Caco-2 (cell line): Measurements from ENCODE around the gene CACNA1H. TPM values are rescaled to one million over a fixed set of nuclear protein-coding genes. Genes with fewer than 3 reads are reported as not detected.

Experiments used
- BruUV-seq: library from RNA; stranded (reverse); fragments of 400-500 nt; replicated peaks from 2 replicates; lab custom pipeline; 2021; lab: Mats Ljungman, UMichigan
- CTCF ChIA-PET: fragments of 300-600 bp; sonication (Branson Sonifier 250); formaldehyde crosslinking; loops from one replicate; lab custom pipeline; 2022; ENCODE audit warnings: antibody characterized with exemption; lab: Charles Lee
- POLR2A ChIA-PET: fragments of 300-600 bp; sonication (Branson Sonifier 250); formaldehyde crosslinking; loops from one replicate; lab custom pipeline; 2022; ENCODE audit warnings: antibody characterized with exemption; lab: Charles Lee
- DNase-seq, 2 experiments: peaks; one replicate each; pipeline versions ENCODE4 v3.0.0 to v3.0.0-alpha.2; 2020 to 2022
- H3K27me3 ChIP-seq: replicated peaks from 2 replicates; pipeline ENCODE4 v1.6.0; 2011; ENCODE audit warnings: low read length; ENCODE audit not compliant: control insufficient read depth, insufficient read depth
- H3K36me3 ChIP-seq: 2 replicates; pipeline ENCODE4 v1.5.1; 2011; ENCODE audit warnings: low read length; ENCODE audit not compliant: control insufficient read depth, insufficient read depth
- H3K4me1 ChIP-seq: fragments of 250-450 bp; sonication (Bioruptor Pico); 2 replicates; pipeline ENCODE4 v1.5.1; 2020; ENCODE audit warnings: mild to moderate bottlenecking
- H3K4me3 ChIP-seq: 2 replicates; pipeline ENCODE4 v1.5.1; 2011; ENCODE audit warnings: low read depth, mild to moderate bottlenecking, control low read depth, low read length
- H3K9me3 ChIP-seq: fragments of 250-450 bp; sonication (Bioruptor Pico); 2 replicates; pipeline ENCODE4 v1.5.1; 2020; ENCODE audit warnings: mild to moderate bottlenecking, moderate library complexity
- H3K27ac Mint-ChIP-seq: one replicate; pipeline ENCODE4 v1.8.0; 2022; ENCODE audit warnings: mixed read lengths; ENCODE audit not compliant: unreplicated experiment
- H3K27me3 Mint-ChIP-seq: one replicate; pipeline ENCODE4 v1.8.0; 2022; ENCODE audit warnings: mixed read lengths; ENCODE audit not compliant: insufficient read depth, unreplicated experiment
- H3K36me3 Mint-ChIP-seq: one replicate; pipeline ENCODE4 v1.8.0; 2022; ENCODE audit warnings: mild to moderate bottlenecking, mixed read lengths; ENCODE audit not compliant: insufficient read depth, unreplicated experiment
- H3K4me1 Mint-ChIP-seq: one replicate; pipeline ENCODE4 v1.8.0; 2022; ENCODE audit warnings: low read depth, mixed read lengths; ENCODE audit not compliant: unreplicated experiment
- H3K4me3 Mint-ChIP-seq: one replicate; pipeline ENCODE4 v1.8.0; 2022; ENCODE audit warnings: mild to moderate bottlenecking, moderate library complexity, mixed read lengths; ENCODE audit not compliant: unreplicated experiment
- H3K9me3 Mint-ChIP-seq: one replicate; pipeline ENCODE4 v1.8.0; 2022; ENCODE audit warnings: mixed read lengths; ENCODE audit not compliant: unreplicated experiment
- CTCF ChIP-seq, 2 experiments: fragments of 200-600 bp in 1 of 2; IDR thresholded peaks; 1 replicate in 1 of 2; 2 replicates in 1 of 2; pipeline versions ENCODE4 v1.5.1 to v1.8.0; 2011 to 2022; ENCODE audit warnings: antibody characterized with exemption in 1 of 2, control low read depth in 1 of 2, inconsistent platforms in 1 of 2, low read depth in 1 of 2, low read length in 1 of 2, mild to moderate bottlenecking in 1 of 2, moderate library complexity in 1 of 2; ENCODE audit not compliant: insufficient read depth in 1 of 2, severe bottlenecking in 1 of 2, unreplicated experiment in 1 of 2
- intact Hi-C: fragments of 100-400 bp; cut with micrococcal nuclease; formaldehyde crosslinking; loops from one replicate; pipeline ENCODE4 v1.10.0; 2022; ENCODE audit not compliant: unreplicated experiment
- total RNA-seq: library from RNA; stranded (reverse); gene quantifications from 2 replicates; pipeline ENCODE4 v1.2.3, GENCODE V29; 2022

CACNA1H gene
- total RNA-seq, 1 experiment from 2014 or later: 5.1 TPM

- H3K36me3 ChIP-seq: no peaks in the 10 kb centered on the region
- intact Hi-C loops: no loop called here
- Mint-ChIP-seq H3K4me3 (no peak overlapping the region), H3K27me3 (no peaks in the 10 kb centered on the region), H3K4me1 (no peaks in the 10 kb centered on the region), H3K27ac (no peak overlapping the region), H3K9me3 (no peaks in the 10 kb centered on the region), H3K36me3 (no peaks in the 10 kb centered on the region)
- no peaks in the 10 kb centered on the region for H3K4me1 ChIP-seq
- no peak for DNase-seq
- no peak overlapping the region for H3K4me3 ChIP-seq
- no peaks in the 10 kb centered on the region for H3K9me3 ChIP-seq
- POLR2A ChIA-PET: no interaction called here
- CTCF ChIA-PET: no interaction called here
- H3K27me3 ChIP-seq: no peaks in the 10 kb centered on the region
- no peak for TF ChIP-seq CTCF (IDR thresholded peaks at IDR 0.05; ENCODE audit: insufficient read depth in 1 of 2, low read depth in 1 of 2, low read length in 1 of 2, severe bottlenecking in 1 of 2, unreplicated experiment in 1 of 2)
- no TSS peak for BruUV-seq
Measured at GRCh38 chr16:1131378-1131994, 21.4 kb upstream of the CACNA1H start.

GRCh38 chr16:1132431-1132830 is 20.5 kb upstream of the CACNA1H start:
- ChIA-PET POLR2A (no interaction called here), CTCF (no interaction called here)
- Histone ChIP-seq H3K36me3 (no peaks in the 10 kb centered on the region), H3K4me3 (no peak overlapping the region), H3K4me1 (no peaks in the 10 kb centered on the region), H3K27me3 (no peaks in the 10 kb centered on the region), H3K9me3 (no peaks in the 10 kb centered on the region)
- intact Hi-C loops: no loop called here
- no peak for DNase-seq
- Mint-ChIP-seq H3K36me3 (no peaks in the 10 kb centered on the region), H3K9me3 (no peaks in the 10 kb centered on the region), H3K27me3 (no peaks in the 10 kb centered on the region), H3K4me3 (no peak overlapping the region), H3K4me1 (no peaks in the 10 kb centered on the region), H3K27ac (no peak overlapping the region)
- no peak for TF ChIP-seq CTCF (IDR thresholded peaks at IDR 0.05; ENCODE audit: insufficient read depth in 1 of 2, low read depth in 1 of 2, low read length in 1 of 2, severe bottlenecking in 1 of 2, unreplicated experiment in 1 of 2)
- no TSS peak for BruUV-seq

- no peaks in the 10 kb centered on the region for H3K4me1 Mint-ChIP-seq
- no peak for TF ChIP-seq CTCF (IDR thresholded peaks at IDR 0.05; ENCODE audit: insufficient read depth in 1 of 2, low read depth in 1 of 2, low read length in 1 of 2, severe bottlenecking in 1 of 2, unreplicated experiment in 1 of 2)
- H3K4me3 Mint-ChIP-seq: no peak overlapping the region
- DNase-seq: no peak
- ChIA-PET POLR2A (no interaction called here), CTCF (no interaction called here)
- Histone ChIP-seq H3K4me1 (no peaks in the 10 kb centered on the region), H3K36me3 (no peaks in the 10 kb centered on the region), H3K9me3 (no peaks in the 10 kb centered on the region), H3K4me3 (no peak overlapping the region), H3K27me3 (no peaks in the 10 kb centered on the region)
- no peaks in the 10 kb centered on the region for H3K9me3 Mint-ChIP-seq
- H3K36me3 Mint-ChIP-seq: no peaks in the 10 kb centered on the region
- H3K27me3 Mint-ChIP-seq: no peaks in the 10 kb centered on the region
- intact Hi-C loops: no loop called here
- no TSS peak for BruUV-seq
- no peak overlapping the region for H3K27ac Mint-ChIP-seq
Measured at GRCh38 chr16:1133271-1133670, 19.6 kb upstream of the CACNA1H start.
